Stimulated activated CD8-positive, alpha-beta memory T cell treated with anti-CD3 and anti-CD28 coated beads, Interleukin-7, amount 100 ng/mL, for 1 hour (primary cell): ENCODE results near the gene LHFPL2.

Source experiments
- DNase-seq, 2 donors: peaks; one replicate each; pipeline ENCODE4 v3.0.0-alpha.2; 2020; ENCODE audit warnings: low read depth in 2 of 2

LHFPL2 gene

DNA sequence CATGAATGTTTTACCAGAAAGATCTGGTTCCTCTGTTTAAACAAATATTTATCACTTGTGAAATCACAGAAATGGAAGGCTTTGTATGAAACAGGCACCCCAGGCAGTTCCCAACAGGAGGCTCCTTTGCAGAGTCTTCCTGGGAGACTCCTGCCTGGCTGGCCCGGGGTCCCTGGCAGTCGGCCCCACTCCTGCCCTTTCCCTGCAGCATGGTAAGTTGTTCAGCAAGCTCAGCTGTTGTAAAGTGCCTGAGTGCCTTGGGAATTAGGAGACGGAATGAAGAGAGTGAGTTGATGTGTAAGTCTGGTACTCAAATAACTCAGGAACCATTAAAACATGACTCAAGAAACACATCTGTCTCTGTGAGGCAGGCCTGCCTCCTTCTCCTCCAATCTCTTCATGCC is 17.5 kb upstream of the LHFPL2 start:
- DNase-seq = no peak

DNA sequence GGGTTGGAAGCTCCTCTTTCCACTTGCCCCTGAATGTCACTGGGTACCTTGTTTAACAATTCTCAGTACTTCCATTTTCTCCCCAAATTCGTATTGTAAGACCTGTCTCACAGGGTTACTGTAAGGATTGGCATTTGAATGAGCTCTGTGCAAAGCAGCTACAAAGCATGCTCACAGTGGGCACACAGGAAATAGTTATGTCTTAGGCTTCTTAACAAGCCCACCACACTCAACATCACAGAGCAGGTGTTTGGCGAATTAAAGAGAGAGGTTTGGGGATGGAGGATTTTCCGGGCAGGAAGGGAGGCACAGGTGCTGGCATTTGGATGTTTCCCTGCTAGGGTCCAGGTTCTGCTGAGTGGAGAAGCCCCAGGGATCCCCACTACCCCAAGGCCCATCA is 17.0 kb upstream of the LHFPL2 start:
- DNase-seq = no peak

DNA sequence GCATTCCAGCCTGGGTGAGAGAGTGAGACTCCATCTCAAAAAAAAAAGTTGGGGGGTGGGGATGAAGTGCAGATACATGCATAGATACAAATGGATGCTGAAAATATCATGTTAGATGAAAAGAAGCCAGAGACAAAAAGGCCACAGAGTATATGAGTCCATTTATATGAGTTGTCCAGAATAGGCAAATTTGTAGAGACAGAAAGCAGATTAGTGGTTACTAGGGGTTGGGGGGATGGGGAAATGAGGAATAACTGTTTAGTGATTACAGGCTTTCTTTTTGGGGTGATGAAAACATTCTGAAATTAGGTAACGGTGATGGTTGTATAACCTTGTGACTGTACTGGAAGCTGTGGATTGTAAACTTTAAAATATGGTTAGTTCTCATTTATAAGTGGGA is 13.8 kb upstream of the LHFPL2 start:
- no peak for DNase-seq

DNA sequence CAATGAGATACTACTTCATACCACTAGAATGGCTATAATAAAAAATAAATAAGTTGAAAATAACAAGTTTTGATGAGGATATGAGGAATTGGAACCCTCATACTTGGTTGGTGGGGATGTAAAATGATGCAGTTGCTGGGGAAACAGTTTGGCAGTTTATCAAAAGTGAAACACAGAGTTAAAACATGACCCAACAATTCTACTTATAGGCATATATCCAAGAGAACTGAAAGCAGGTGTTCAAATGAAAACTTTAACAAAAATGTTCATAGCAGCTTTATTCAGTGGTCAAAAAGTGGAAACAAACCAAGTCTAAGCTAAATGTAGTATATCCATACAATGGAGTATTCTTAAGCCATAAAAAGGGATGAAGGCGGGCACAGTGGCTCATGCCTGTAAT is 13.1 kb upstream of the LHFPL2 start:
- no peak for DNase-seq

DNA sequence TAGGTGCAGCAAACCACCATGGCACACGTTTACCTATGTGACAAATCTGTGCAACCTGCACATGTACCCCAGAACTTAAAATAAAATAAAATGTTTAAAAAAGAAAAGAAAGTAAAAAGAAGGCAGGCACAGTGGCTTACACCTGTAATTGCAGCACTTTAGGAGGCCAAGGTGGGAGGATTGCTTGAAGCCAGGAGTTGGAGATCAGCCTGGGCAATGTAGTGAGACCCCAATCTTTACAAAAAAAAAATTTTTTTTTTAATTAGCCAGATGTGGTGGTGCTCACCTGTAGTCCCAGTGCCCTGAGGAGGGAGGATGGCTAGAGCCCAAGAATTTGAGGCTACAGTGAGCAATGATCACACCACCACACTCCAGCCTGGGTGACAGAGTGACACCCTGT is 12.5 kb upstream of the LHFPL2 start:
- DNase-seq = no peak

DNA sequence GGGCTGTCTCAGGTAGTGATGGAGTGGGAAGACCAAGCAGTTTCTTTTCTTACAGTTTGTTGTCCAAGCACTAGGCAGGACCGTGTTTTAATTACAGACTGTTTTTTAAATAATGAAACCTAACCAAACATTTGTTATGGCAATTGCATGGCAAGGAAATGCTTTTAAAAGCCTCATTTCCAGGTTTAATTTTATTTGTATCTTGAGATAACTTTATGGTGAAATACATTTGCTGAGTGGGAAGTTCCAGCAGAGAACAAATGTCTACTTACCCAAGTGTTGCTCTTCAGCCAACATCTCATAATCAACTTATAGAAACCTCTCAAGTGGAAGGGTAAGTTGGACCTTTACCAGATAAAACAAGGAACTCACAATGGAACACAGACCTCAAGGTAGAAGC is 11.8 kb upstream of the LHFPL2 start:
- DNase-seq = no peak

DNA sequence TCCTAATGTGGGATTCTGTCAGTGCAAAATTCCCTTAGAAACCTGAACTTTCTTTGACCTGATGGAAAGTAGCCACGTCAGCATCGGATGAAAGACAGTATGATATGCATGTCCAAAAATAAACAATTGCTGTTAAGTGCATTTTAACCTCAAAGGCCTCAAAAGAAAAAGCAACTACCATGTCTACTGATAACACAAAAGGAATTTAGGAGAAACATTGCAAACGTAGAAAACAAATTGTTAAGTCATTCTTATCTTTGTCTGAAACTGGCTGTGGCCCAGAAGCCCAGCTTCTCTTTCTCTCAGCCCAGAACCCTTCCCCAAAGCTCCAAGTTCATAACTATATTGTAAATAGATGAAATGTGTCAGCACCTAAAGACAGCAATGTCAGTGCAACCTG is 11.1 kb upstream of the LHFPL2 start:
- no peak for DNase-seq

DNA sequence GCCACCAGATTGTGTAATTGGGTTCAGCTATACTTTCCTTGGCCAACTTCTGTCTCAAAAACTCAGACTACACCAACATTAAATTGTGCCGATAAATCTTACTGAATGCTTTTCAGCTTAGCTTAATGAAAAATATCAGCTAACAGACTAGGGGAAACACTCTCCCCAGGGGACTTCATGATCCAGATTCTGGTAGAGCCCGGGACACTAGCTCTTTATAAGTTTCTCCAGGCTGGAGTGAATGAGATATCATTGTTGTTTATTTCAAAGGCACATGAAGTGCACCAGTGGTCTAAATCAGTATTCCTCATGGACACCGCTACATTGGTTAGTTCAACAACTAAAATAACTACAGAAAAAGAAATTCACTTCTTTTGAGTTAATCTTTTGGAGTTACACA is 10.5 kb upstream of the LHFPL2 start:
- DNase-seq = no peak

DNA sequence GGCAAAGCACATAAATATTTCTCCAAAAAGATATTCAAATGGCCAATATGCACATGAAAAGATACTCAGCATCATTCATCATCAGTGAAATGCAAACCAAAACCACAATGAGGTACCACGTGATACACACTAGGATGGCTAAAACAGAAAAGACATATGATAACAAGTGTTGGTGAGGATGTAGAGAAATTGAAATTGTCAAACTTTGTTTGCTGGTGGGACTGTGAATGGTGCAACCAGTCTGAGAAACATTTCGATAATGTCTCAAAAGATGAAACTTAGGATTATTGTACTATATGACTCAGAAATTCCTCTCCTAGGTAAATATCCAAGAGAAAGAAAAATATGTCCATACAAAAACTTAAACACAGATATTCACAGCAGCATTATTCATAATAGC is 8.6 kb upstream of the LHFPL2 start:
- no peak for DNase-seq

DNA sequence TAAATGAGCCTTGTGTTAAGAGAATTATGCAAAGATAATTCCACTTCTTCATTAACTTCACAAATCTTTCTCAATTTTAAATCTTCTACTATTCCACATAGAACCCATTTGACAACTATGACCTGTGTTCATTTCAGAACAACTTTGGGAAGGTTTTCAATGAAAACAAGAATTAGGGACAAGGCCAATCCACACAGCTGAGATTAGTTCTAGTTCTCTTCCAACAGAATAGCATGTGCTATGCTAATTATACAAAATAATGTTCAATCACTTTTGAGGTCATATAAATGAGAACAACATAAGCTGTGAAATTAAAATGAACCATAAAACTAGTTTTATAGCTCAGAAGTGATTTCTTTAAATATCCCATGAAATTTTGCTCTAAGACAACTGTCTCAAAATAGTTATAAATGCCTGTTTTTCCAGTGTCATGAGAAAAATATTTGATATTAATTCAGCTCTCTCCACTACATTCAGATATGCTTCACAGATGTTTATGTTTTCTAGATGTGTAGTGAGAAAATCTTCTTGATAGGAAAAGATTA is 7.2 kb upstream of the LHFPL2 start:
- no peak for DNase-seq

DNA sequence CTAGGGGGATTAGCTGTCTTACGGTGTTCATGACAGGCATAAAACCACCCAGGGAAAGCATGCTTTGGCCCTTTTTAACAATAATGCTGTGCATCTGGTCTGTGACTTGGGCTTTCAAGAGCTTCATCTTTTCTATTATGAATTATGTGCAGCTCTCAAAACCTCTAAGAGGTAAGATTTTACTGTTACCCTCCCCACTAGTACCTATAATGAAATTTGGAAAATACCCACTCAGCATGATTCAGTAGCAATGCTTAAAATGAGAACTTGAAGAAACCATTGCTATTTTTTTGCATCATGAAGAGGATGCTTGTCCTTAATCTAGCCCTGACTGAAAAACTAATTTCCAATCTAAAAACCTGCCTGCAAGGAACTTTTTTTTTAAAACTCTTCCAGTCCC is 5.8 kb upstream of the LHFPL2 start:
- no peak for DNase-seq

DNA sequence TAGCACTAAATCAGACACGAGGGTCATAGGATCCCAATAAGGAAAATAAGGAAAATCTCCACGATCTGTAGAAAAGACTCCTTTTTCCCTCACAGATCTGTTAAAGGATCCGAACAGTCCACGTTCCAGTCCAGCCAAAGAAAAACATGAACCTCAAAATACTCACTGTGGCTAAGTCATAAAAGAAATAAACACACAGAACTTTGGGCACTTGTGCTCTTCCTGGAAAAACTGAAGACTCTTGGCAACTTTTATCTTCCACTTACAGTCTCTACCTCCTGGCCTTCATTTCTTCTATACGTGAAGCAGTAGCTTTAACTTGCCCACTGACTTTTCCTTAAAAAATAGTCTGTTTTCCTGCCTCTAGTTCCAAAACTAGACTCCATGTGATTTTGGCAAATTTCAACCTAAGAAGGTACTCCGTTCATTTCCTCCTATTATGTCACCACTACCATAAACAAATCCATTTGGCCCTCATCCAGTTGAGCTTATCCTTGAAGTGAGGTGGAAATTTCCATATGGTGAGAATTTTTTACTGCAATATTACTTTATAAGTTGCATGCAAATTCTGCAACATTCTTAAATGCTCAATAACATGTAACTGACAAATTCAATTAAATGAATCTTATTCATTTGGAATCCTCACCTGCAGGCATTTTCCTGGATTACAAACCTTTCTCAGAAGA is 5.3 kb upstream of the LHFPL2 start:
- no peak for DNase-seq

DNA sequence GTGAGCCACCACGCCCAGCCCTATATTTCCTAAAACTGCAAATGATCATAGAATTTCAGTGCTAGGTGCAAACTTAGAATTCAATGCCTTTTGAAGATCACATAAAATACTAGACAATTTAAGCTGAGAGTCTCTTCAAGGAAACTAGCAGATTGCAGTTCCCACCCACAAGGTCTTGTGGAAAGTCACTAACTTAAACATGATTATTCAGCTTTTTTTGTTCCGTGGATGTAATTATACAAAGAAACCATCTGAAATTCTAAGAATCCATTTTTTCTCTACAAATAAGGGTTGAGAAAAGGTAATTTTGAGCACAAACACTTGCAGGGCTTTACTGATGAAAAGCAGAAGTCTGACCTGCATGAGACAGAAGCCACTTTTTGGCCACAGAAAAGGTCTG is 4.5 kb upstream of the LHFPL2 start:
- no peak for DNase-seq

DNA sequence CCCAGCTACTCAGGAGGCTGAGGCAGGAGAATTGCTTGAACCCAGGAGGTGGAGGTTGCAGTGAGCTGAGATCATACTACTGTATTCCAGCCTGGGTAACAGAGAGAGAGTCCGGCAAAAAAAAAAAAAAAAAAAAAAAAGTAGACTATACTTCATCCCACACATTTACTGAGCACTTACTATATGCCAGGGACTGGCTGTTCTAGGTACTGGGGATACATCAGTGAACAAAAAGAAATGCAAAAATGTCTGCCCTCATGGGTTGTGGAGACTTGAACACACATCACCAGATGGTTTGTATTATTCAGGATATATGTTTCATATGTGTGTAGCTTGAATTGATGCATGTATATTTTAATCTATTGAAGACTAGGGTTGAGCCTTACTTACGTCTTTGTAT is 2.9 kb upstream of the LHFPL2 start:
- no peak for DNase-seq

DNA sequence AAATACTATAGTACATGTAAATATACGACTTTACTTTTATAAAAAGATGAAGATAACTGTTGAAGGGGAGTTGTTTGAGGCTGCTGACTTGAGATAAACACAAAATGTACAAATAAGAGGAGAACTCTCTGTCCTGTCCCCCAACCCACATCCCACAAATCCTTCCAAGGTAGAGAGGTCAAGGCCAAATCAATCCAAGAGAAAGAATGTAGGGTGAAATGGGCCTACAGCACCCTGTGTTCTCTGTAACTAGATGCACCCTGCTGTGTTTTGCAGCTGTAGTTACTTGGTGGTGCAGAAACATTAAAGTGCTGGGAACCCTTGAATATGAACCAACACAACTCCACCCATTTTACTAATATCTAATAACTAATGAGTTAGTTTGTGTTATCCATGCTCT is 2.0 kb upstream of the LHFPL2 start:
- no peak for DNase-seq

DNA sequence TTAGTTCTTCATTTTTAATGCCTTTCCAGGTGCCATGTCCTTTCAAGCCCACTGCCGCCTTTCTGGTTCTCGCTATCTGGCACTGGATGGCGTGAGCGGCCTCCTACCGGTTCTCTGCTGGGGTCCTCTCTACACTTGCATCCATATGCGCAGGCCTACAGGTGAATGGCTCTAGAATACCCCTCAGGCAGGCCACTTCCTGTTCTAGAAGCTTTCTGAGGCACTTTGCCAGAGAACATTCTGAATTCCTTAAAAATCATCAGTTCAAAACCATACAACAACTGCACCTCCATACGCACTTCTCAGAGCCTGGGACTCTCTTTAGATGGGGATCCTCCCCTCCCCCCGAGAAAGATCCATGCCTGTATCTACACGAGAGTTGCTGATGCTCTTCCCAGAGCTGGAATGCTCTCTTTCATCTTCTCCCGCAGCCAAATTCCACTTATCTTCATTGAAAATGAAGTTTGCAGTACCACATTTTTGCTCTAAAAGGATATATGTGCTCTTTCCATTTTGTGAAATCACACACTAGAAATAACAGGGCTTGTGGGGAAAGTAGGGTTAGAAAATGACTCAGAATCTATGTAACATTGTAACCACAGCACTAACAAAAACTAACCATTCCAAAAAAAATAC is 1.4 kb upstream of the LHFPL2 start:
- no peak for DNase-seq

DNA sequence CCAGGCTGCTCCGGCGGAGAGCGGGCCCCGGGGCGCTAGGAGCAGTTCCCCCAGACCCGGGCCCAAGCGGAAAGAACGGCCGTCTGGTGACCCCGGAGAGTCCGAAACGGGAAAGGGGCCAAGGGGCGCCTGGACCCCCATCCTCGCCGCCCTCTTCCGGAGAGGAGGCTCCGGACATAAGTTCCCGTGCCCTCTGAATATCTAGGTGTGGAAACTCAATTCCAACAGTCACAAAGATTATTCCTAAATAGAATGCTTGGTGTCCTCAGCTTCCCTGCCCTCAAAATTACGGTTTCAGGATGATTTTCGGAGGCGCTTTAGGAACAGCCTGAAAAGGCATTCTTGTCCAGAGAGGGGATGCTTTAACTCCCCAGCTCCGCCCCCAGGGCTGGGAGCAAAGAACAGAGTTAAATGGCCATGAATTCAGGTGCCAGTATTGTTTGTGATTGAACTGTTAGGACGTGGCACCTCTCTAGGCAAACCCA is 681 bp upstream of the LHFPL2 start:
- DNase-seq = no peak

DNA sequence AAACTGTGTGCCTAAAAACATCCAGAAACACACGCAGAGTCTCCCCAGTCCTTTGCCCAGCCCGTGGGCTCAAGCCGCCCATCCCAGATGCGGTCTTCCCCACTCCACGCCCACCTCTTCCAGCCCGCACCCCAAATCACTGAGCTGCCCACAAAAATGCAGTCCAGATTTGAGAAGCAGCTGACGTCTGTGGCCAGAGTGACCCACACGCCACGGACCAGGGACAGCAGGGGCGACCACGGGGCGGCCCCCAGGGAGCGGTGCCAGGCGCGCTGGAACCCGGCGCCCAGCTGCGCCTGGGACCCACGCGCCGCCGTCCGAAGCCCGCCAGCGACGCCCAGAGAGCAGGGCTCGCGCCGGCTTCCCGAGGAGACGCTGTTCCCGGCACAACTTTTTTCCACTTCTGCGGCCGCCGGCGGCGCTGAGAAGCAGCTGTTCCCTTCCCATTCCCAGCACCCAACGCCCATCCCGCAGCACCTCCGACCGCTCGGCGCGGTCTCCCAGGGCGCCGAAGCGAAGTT is 674 bp downstream of the LHFPL2 start:
- DNase-seq = no peak

DNA sequence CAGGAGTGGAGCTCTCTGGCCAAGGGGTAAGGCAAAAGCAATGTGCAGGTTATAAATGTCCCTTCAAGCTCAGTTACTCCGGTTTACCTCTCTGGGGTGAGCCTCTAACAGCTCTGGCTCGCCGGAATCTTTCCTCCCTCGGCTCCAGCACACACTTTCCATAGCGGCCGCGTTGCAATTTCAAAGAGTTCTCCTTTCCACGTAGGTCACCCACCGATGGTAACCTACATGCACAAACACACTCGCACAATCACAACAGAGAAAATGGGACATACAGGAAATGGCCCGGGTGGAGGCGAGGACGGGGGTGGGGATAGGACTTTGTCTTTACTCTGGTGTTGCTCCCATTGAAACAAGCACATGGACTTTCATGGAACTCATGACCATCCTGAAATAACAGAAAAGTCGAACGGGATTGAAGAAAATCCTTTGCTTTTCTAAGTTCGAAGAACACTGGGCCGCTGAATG is 1.2 kb downstream of the LHFPL2 start:
- DNase-seq = no peak

DNA sequence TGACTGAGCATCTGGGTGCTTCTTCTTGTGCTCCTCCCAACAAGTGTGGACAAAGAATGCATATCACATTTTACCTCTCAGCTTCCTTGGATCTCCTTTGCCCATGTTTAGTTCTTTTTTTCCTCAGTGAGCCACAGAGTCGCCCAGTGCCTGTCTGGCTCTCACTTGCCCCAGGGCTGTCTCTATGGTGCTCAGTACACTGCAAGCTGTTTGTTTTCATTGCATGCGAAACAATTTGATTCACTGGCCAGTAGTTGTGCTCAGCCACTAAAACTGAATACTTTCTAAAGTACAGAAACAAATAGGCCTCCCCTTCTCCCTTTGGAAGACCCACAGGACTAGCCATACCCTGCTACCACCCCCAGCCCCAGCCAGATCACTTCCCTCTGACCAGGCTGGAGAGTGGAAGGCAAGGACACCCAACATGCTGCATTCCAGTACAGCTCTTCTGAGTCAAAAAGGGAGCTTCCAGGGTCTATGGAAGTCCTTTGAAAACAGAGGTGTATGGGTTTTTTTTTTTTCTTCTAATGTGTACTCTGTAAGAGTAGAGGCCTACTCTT is 3.8 kb downstream of the LHFPL2 start:
- DNase-seq = no peak

DNA sequence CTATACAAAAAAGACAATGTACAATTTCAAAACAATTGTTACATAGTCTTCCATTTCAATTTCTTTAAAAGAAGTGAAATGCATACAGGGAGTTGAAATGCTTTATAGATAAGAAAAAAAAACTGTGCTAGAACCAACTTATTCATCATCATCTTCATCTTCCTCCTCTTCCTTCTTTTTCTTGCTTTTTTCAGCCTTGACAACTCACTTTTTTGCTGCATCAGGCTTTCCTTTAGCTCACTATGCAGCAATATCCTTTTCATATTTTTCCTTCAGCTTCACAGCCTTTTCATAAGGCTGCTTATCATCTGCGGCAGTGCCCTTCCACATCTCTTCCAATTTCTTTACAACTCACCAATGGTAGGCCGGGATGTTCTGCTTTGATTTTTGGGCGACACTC is 4.4 kb downstream of the LHFPL2 start:
- DNase-seq = no peak

DNA sequence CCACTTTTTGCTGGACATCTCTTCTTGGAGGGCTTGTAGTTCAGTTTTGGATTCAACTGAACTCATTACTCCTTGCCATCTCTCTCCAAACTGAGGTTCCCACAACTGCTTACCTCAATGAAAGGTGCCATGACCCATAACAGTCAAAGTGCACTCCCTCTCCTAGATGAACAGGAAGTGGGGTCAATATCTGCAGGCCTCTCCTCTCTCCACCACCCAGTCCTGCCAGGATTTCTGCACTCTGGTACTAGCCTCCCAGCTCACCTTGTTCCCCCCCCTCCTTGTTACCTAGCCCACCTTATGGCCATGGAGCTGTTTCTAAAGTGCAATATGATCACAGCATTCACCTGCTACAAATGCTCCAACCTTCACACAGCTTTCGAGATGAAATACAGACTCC is 5.9 kb downstream of the LHFPL2 start:
- DNase-seq = no peak
